Stimulated activated effector memory CD8-positive, alpha-beta T cell treated with anti-CD3 and anti-CD28 coated beads, Interleukin-12 subunit alpha, Interleukin-12 subunit beta, amount 100 ng/mL, for 72 hours (primary cell): ENCODE data around the gene MACROD2.

ENCODE experiments used
- ATAC-seq: fragments of 150-1000 bp; cut with Tn5 transposase; 2 replicates; pipeline ENCODE4 v1.10.0; 2021
- DNase-seq, 2 donors: peaks; one replicate each; pipeline ENCODE4 v3.0.0; 2021 to 2022; ENCODE audit warnings: low spot score in 2 of 2
- H3K27ac Mint-ChIP-seq: one replicate; pipeline ENCODE4 v1.8.0; 2022; ENCODE audit warnings: mild to moderate bottlenecking, mixed read lengths
- H3K36me3 Mint-ChIP-seq: one replicate; pipeline ENCODE4 v1.8.0; 2022; ENCODE audit warnings: mild to moderate bottlenecking, mixed read lengths
- H3K4me1 Mint-ChIP-seq: one replicate; pipeline ENCODE4 v1.8.0; 2022; ENCODE audit warnings: mixed read lengths
- H3K4me3 Mint-ChIP-seq: one replicate; pipeline ENCODE4 v1.8.0; 2022; ENCODE audit warnings: mild to moderate bottlenecking, mixed read lengths
- H3K9me3 Mint-ChIP-seq: one replicate; pipeline ENCODE4 v1.8.0; 2022; ENCODE audit warnings: mixed read lengths

Gene MACROD2

DNA sequence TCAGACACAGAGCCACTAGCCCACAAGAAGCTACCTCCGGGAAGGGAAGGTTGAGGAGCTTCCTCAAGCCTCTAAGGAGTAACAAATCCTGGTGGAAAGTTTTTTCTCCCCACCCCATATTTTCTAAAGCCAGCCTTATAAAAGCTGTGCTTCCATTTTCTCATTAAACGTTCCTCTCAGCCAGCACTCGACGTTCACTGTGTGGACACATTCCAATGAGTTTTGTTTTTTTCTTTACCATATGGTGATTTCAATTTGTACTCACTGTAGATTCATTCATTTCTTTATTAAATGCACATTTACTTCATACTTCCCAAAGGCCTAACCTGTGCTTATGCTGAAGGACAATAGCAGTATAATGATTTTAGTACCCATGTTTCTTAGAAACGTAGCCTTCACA is 536.5 kb downstream of the MACROD2 start:
- ATAC-seq (no peak), DNase-seq (no peak)
- no peaks in the 10 kb centered on the region for H3K36me3 Mint-ChIP-seq
- no peak overlapping the region for H3K27ac Mint-ChIP-seq
- H3K4me1 Mint-ChIP-seq: no peaks in the 10 kb centered on the region
- no peak overlapping the region for H3K4me3 Mint-ChIP-seq
- H3K9me3 Mint-ChIP-seq: peaks cover 12% of the 10 kb centered on the region

DNA sequence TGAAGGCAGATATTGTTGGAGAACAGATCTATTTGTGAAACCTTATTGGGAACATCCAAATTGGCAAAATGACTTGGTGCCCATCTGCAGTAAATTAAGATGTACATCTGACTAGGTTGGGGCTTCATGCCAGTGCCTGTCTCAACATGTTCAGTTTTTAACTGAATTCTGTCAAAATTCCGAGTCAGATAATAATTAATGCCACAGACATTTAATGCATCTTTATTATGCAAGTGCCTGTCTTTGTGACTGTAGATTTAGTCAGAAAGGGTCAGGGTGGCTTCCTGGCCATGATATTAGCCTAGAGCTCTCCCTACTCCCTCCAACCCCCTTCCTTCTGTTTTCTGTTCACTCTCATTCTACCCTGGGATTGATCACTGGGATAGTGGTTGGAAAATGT is 541.4 kb downstream of the MACROD2 start:
- peaks cover 17% of the 10 kb centered on the region for H3K9me3 Mint-ChIP-seq
- no peaks in the 10 kb centered on the region for H3K4me1 Mint-ChIP-seq
- H3K27ac Mint-ChIP-seq: no peak overlapping the region
- ATAC-seq (no peak), DNase-seq (no peak)
- H3K4me3 Mint-ChIP-seq: no peak overlapping the region
- no peaks in the 10 kb centered on the region for H3K36me3 Mint-ChIP-seq

DNA sequence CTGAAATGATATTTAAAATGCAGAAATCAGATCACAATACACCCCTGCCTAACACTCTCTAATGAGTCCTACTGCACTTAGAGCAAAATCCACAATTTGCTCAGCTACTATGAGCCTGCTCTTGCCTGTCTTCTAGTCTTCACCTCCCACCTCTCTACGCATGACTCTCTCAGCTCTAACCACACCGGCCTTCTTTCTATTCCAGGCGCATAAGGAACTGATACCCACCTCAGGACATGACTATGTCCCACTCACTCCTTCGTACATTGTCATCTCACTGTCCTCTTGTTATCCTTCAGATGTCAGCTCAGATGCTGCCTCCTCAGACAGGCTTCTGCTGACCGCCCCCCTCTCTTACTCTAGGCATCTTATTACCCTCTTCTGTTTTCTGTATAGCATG is 543.1 kb downstream of the MACROD2 start:
- Mint-ChIP-seq H3K27ac (no peak overlapping the region), H3K4me1 (no peaks in the 10 kb centered on the region), H3K36me3 (no peaks in the 10 kb centered on the region), H3K9me3 (peaks cover 17% of the 10 kb centered on the region), H3K4me3 (no peak overlapping the region)
- ATAC-seq: peak; percentile 19
- no peak for DNase-seq

DNA sequence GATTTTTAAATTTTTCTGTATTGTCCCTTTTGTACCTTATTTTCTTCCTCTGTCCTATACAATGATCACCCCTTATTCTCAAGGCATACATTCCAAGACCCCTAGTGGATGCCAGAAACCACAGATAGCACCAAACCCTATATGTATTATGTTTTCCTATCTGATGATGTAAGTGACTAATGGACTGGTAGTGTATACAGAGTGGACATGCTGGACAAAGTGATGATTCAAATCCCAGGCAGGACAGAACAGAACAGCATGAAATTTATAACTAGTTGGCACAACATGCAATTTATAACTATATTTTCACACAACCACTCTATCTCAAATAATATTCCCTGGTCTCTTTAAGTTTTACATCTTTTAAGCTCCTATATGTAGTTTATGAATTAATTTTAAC is 547.7 kb downstream of the MACROD2 start:
- Mint-ChIP-seq H3K4me3 (no peak overlapping the region), H3K4me1 (no peaks in the 10 kb centered on the region), H3K27ac (no peak overlapping the region), H3K9me3 (peaks cover 20% of the 10 kb centered on the region), H3K36me3 (no peaks in the 10 kb centered on the region)
- no peak for ATAC-seq
- DNase-seq: no peak

DNA sequence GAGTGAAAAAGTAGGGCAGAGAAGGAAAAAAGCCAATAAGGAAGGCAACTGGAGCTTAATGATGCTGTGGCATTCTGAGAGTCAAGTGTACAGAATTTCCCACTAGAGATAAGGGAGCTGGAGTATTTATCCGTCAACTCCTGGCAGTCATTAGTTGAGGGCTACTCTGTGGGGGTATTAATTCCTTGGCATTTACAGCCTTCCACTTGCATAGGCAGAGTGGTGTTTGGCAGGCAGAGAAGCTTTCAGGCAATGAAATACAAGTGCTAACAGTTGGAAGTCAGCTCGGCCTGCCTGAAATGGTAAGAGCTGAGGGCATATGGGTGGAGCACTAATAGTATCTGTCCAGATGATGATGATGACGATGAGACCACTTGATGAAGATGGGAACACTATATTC is 549.4 kb downstream of the MACROD2 start:
- ATAC-seq: no peak
- Mint-ChIP-seq H3K36me3 (no peaks in the 10 kb centered on the region), H3K9me3 (peaks cover 16% of the 10 kb centered on the region)

GRCh38 chr20:14550655-14551054 is 555.3 kb downstream of the MACROD2 start:
- peaks cover 12% of the 10 kb centered on the region for H3K9me3 Mint-ChIP-seq
- H3K4me3 Mint-ChIP-seq: no peak overlapping the region
- no peak overlapping the region for H3K27ac Mint-ChIP-seq
- no peaks in the 10 kb centered on the region for H3K4me1 Mint-ChIP-seq
- no peaks in the 10 kb centered on the region for H3K36me3 Mint-ChIP-seq
- DNase-seq: no peak
- ATAC-seq: no peak

More for the DNA sequence above, 549.4 kb downstream of the MACROD2 start:
- no peaks in the 10 kb centered on the region for H3K4me1 Mint-ChIP-seq
- no peak for DNase-seq
- no peak overlapping the region for H3K27ac Mint-ChIP-seq
- H3K4me3 Mint-ChIP-seq: no peak overlapping the region

DNA sequence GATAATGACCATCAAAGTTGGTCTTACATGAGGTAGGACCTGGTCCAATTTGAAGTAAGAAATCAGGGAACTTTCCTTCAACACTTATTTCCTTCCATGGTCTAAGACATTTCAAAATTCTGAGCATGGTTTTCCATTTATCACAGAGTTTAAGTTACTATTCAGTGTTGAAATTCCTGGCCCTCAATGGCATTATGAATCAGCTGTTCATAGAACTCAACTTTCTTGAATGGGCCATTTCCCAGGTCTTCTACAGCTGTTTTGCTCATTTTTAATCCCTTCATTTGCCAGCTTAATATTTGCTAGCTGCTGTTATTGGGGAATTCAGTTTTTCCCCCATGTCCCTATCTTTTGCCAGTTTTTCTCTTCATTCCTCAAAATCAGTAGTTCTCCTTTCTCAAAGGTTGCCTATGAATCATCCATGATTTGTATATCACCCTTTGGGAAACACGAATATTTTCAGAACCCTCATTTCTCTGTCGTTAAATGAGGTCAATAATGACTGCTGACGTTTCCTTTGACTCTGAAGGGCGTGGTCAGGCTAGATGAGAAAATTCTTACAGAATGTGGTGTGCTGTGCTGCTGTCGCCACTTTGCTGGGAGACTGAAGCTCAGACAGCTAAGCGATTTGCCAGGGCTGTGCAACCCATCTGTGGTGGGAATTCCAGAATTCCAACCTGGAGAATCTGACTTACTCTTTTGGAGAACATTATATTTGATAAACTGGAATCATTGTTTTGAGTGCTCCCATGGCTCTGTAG is 558.6 kb downstream of the MACROD2 start:
- Mint-ChIP-seq H3K27ac (no peak overlapping the region), H3K4me1 (no peaks in the 10 kb centered on the region), H3K36me3 (no peaks in the 10 kb centered on the region), H3K9me3 (peaks cover 13% of the 10 kb centered on the region), H3K4me3 (no peak overlapping the region)
- ATAC-seq (no peak), DNase-seq (no peak)

DNA sequence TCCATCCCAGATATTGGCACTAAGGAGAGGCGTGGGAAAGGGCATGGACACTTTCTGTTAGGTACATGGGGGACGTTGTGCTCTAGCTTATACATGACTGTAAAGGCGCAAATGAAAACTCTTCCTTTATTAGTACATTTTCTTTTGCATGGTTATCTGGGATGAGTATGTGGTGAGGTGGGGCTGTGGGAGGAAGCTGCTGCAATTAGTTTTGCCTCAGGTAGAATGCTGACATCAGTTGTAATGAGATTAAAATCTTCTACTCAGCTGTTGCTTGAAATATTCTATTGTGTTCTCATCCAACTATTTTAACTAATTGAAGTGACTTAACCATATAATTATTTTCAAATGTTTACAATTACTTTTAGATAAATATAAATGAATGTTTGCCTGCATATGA is 560.4 kb downstream of the MACROD2 start:
- DNase-seq (no peak), ATAC-seq (no peak)
- no peaks in the 10 kb centered on the region for H3K4me1 Mint-ChIP-seq
- no peaks in the 10 kb centered on the region for H3K36me3 Mint-ChIP-seq
- no peak overlapping the region for H3K27ac Mint-ChIP-seq
- H3K9me3 Mint-ChIP-seq: peaks cover 9% of the 10 kb centered on the region
- no peak overlapping the region for H3K4me3 Mint-ChIP-seq

- ATAC-seq (no peak), DNase-seq (no peak)
- no peak overlapping the region for H3K4me3 Mint-ChIP-seq
- peaks cover 9% of the 10 kb centered on the region for H3K9me3 Mint-ChIP-seq
- H3K36me3 Mint-ChIP-seq: no peaks in the 10 kb centered on the region
- H3K4me1 Mint-ChIP-seq: no peaks in the 10 kb centered on the region
- no peak overlapping the region for H3K27ac Mint-ChIP-seq
These were observed 560.9 kb downstream of the MACROD2 start for GRCh38 chr20:14556206-14556605.

GRCh38 chr20:14559612-14560011 is 564.3 kb downstream of the MACROD2 start:
- H3K4me3 Mint-ChIP-seq: no peak overlapping the region
- no peak overlapping the region for H3K27ac Mint-ChIP-seq
- H3K9me3 Mint-ChIP-seq: peaks cover 14% of the 10 kb centered on the region
- H3K36me3 Mint-ChIP-seq: no peaks in the 10 kb centered on the region
- H3K4me1 Mint-ChIP-seq: no peaks in the 10 kb centered on the region
- DNase-seq (no peak), ATAC-seq (no peak)

GRCh38 chr20:14561741-14562221 is 566.5 kb downstream of the MACROD2 start:
- Mint-ChIP-seq H3K36me3 (no peaks in the 10 kb centered on the region), H3K4me1 (no peaks in the 10 kb centered on the region), H3K27ac (no peak overlapping the region), H3K4me3 (no peak overlapping the region), H3K9me3 (peaks cover 15% of the 10 kb centered on the region)
- ATAC-seq: no peak
- DNase-seq: no peak

DNA sequence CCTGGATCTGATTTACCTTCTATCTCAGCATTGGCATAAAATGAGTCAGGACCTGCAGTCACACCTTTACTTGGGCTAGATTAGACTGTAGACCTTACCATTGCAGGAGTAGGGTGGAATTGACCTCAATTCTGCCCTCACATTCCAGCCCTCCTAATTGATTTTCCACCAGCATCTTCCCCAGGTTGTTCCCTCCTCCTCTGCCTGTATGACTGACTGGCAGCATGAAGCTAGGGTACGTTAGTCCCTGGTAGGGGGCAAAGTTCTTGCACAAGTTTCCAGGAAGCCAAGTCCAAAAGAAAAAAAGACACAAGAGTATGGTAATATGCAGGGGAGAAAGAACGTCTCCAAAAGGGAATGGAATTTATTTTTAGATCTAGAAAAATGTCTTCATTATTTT is 567.7 kb downstream of the MACROD2 start:
- H3K36me3 Mint-ChIP-seq: no peaks in the 10 kb centered on the region
- peaks cover 15% of the 10 kb centered on the region for H3K9me3 Mint-ChIP-seq
- no peak overlapping the region for H3K4me3 Mint-ChIP-seq

DNA sequence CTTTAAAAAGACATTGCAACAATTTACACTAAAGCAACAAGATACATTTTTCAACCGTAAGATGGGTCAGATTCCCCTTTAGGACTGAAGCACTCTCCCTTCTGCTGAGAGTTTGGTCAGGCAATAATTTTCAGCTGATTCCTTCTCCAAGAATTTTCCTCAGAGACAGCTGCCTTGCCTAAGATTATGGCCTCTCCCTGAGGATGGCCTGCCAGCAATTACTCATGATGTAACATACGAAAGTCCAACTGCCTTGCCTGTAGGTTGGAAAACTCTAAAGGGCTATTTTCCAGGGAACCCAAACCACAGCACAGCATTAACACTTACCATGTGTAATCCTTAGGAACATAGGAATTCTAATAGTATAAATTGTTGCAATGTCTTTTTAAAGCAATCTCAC is 571.2 kb downstream of the MACROD2 start:
- Mint-ChIP-seq H3K4me1 (no peaks in the 10 kb centered on the region), H3K9me3 (peaks cover 18% of the 10 kb centered on the region), H3K36me3 (no peaks in the 10 kb centered on the region), H3K4me3 (no peak overlapping the region), H3K27ac (no peak overlapping the region)
- no peak for ATAC-seq
- no peak for DNase-seq

More for the DNA sequence above, 567.7 kb downstream of the MACROD2 start:
- no peak for DNase-seq
- Mint-ChIP-seq H3K4me1 (no peaks in the 10 kb centered on the region), H3K27ac (no peak overlapping the region)
- ATAC-seq: no peak

- no peak overlapping the region for H3K27ac Mint-ChIP-seq
- DNase-seq: no peak
- no peaks in the 10 kb centered on the region for H3K4me1 Mint-ChIP-seq
- no peaks in the 10 kb centered on the region for H3K36me3 Mint-ChIP-seq
- H3K9me3 Mint-ChIP-seq: peaks cover 15% of the 10 kb centered on the region
- no peak overlapping the region for H3K4me3 Mint-ChIP-seq
- no peak for ATAC-seq
These were observed 572.9 kb downstream of the MACROD2 start for GRCh38 chr20:14568225-14568624.

GRCh38 chr20:14568701-14569100 is 573.4 kb downstream of the MACROD2 start:
- ATAC-seq (no peak), DNase-seq (no peak)
- no peak overlapping the region for H3K4me3 Mint-ChIP-seq
- H3K4me1 Mint-ChIP-seq: no peaks in the 10 kb centered on the region
- H3K9me3 Mint-ChIP-seq: peaks cover 15% of the 10 kb centered on the region
- H3K36me3 Mint-ChIP-seq: no peaks in the 10 kb centered on the region
- no peak overlapping the region for H3K27ac Mint-ChIP-seq

GRCh38 chr20:14569641-14570040 is 574.3 kb downstream of the MACROD2 start:
- no peaks in the 10 kb centered on the region for H3K4me1 Mint-ChIP-seq
- DNase-seq (no peak), ATAC-seq (no peak)

More at GRCh38 chr20:14569641-14570040, 574.3 kb downstream of the MACROD2 start:
- no peaks in the 10 kb centered on the region for H3K36me3 Mint-ChIP-seq
- H3K4me3 Mint-ChIP-seq: no peak overlapping the region
- no peak overlapping the region for H3K27ac Mint-ChIP-seq
- H3K9me3 Mint-ChIP-seq: peaks cover 9% of the 10 kb centered on the region
